ENCODE measurements around the gene SCGB2B2.

DNA sequence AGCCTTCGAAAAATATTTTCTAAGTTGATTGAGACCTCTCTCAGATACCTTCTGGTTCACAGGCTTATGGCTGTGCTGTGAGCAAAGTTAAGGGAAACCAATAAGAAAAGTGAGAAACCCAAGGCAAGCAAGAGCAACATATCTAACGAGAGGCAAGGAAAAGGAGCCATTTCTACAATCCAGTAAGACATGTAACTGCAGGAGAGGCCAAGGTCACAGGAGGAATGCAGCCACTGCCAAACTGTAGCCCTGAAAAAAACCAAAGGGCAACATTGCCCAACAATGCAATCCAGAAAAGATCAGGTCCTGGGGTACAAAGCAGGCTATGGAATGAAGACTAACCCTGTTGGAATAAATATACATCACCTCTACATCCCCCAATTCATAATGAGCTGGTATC is 21.3 kb downstream of the SCGB2B2 start:
- no peak for TF ChIP-seq CTCF (optimal IDR thresholded peaks at IDR 0.05 in 1 of 3, IDR thresholded peaks at IDR 0.05 in 1 of 3, conservative IDR thresholded peaks at IDR 0.05 in 1 of 3; ENCODE audit: extremely low read depth in 1 of 3, insufficient read depth in 2 of 3, low read length in 3 of 3)
- TF ChIP-seq EZH2 (IDR thresholded peaks at IDR 0.05; ENCODE audit: low read length), result no peak

Measured in keratinocyte (primary cell).